HCT116 (cell line): ENCODE measurements around the gene BCL7A. TPM values are rescaled to one million over a fixed set of nuclear protein-coding genes. Genes with fewer than 3 reads are reported as not detected.

Source experiments
- ATAC-seq: fragments of 200-7000 bp; cut with Tn5 transposase; 2 replicates; pipeline ENCODE4 v1.9.1; 2020; ENCODE audit warnings: mild to moderate bottlenecking, moderate library complexity
- BruUV-seq: library from RNA; stranded (reverse); fragments of 400-500 nt; replicated peaks from 2 replicates; lab custom pipeline; 2021; lab: Mats Ljungman, UMichigan
- CTCF ChIA-PET: fragments of 300-600 bp; sonication (Branson Sonifier 250); formaldehyde crosslinking; loops from one replicate; lab custom pipeline; 2021; ENCODE audit warnings: antibody characterized with exemption; lab: Charles Lee
- POLR2A ChIA-PET: fragments of 300-600, 350-600 bp; sonication (Branson Sonifier 250); formaldehyde crosslinking; loops from one replicate; lab custom pipeline; 2021; ENCODE audit warnings: antibody characterized with exemption; lab: Charles Lee
- RAD21 ChIA-PET, 2 experiments: fragments of 300-600 bp; sonication (Branson Sonifier 250); formaldehyde crosslinking; loops; one replicate each; lab custom pipeline; 2023; ENCODE audit warnings: low total read pairs in 2 of 2; ENCODE audit not compliant: uncharacterized antibody in 2 of 2, unreplicated experiment in 2 of 2, low non-redundant PET in 1 of 2; lab: Charles Lee
- DNase-seq: peaks from one replicate; pipeline ENCODE4 v3.0.0-alpha.2; 2010; ENCODE audit warnings: low read depth, low spot score
- H2AFZ ChIP-seq: fragments of 200-600 bp; shearing (Covaris generic), sonication (generic); 2 replicates; pipeline ENCODE4 v1.6.1; 2017; ENCODE audit warnings: low read depth, mixed run types, mixed read lengths, antibody characterized with exemption, low read length; ENCODE audit not compliant: poor library complexity, severe bottlenecking
- H3K27ac ChIP-seq: 2 replicates; pipeline ENCODE4 v1.5.1; 2012; ENCODE audit warnings: low read depth, low read length
- H3K27me3 ChIP-seq: fragments of 200-600 bp; sonication (generic); 2 replicates; pipeline ENCODE4 v1.6.1; 2016; ENCODE audit warnings: mixed run types, low read length, mixed read lengths; ENCODE audit not compliant: insufficient read depth
- H3K36me3 ChIP-seq, 2 experiments: fragments of 200-500 bp in 1 of 2; fragments of 200-600 bp in 1 of 2; sonication (Bioruptor generic) in 1 of 2; sonication (generic) in 1 of 2; 2 replicates each; pipeline versions ENCODE4 v1.5.1 to v1.6.1; 2014 to 2016; ENCODE audit warnings: low read length in 2 of 2, inconsistent platforms in 1 of 2, mixed read lengths in 1 of 2, mixed run types in 1 of 2; ENCODE audit not compliant: insufficient read depth in 2 of 2, control insufficient read depth in 1 of 2
- H3K4me1 ChIP-seq, 2 experiments: fragments of 200-600 bp in 1 of 2; sonication (generic) in 1 of 2; 2 replicates each; pipeline versions ENCODE4 v1.5.1 to v1.6.1; 2012 to 2017; ENCODE audit warnings: low read length in 2 of 2, inconsistent platforms in 1 of 2, mild to moderate bottlenecking in 1 of 2, mixed read lengths in 1 of 2, mixed run types in 1 of 2, moderate library complexity in 1 of 2; ENCODE audit not compliant: insufficient read depth in 2 of 2, control insufficient read depth in 1 of 2
- H3K4me2 ChIP-seq: fragments of 200-600 bp; sonication (generic); 2 replicates; pipeline ENCODE4 v1.6.1; 2017; ENCODE audit warnings: mixed run types, low read length, mixed read lengths
- H3K4me3 ChIP-seq, 2 experiments: fragments of 200-600 bp in 1 of 2; sonication (generic) in 1 of 2; replicated peaks in 1 of 2; 2 replicates each; pipeline ENCODE4 v1.5.1; 2011 to 2016; ENCODE audit warnings: low read length in 2 of 2, control low read depth in 1 of 2, low read depth in 1 of 2, mild to moderate bottlenecking in 1 of 2, mixed read lengths in 1 of 2, mixed run types in 1 of 2
- H3K79me2 ChIP-seq: fragments of 200-600 bp; sonication (generic); 2 replicates; pipeline ENCODE4 v1.6.1; 2017; ENCODE audit warnings: mild to moderate bottlenecking, mixed run types, low read length, moderate library complexity, mixed read lengths; ENCODE audit not compliant: insufficient read depth
- H3K9ac ChIP-seq: fragments of 200-600 bp; sonication (generic); 2 replicates; pipeline ENCODE4 v1.6.1; 2016; ENCODE audit warnings: low read length, mixed read lengths
- H3K9me2 ChIP-seq: fragments of 200-600 bp; sonication (generic), shearing (Covaris generic); 2 replicates; pipeline ENCODE4 v1.6.1; 2017; ENCODE audit warnings: mixed run types, mild to moderate bottlenecking, moderate library complexity; ENCODE audit not compliant: insufficient read depth
- H3K9me3 ChIP-seq, 2 experiments: fragments of 200-500 bp in 1 of 2; fragments of 200-600 bp in 1 of 2; sonication (Bioruptor generic) in 1 of 2; sonication (generic) in 1 of 2; 2 replicates each; pipeline ENCODE4 v1.6.1; 2014 to 2017; ENCODE audit warnings: low read length in 2 of 2, mixed read lengths in 2 of 2, inconsistent platforms in 1 of 2, low read depth in 1 of 2, mild to moderate bottlenecking in 1 of 2, mixed run types in 1 of 2, moderate library complexity in 1 of 2; ENCODE audit not compliant: control insufficient read depth in 1 of 2, insufficient read depth in 1 of 2
- H4K20me1 ChIP-seq: fragments of 200-600 bp; sonication (generic), shearing (Covaris generic); 2 replicates; pipeline ENCODE4 v1.6.1; 2017; ENCODE audit warnings: mixed run types, mild to moderate bottlenecking, moderate library complexity; ENCODE audit not compliant: insufficient read depth
- CBX3 ChIP-seq: IDR thresholded peaks from 2 replicates; pipeline ENCODE4 v1.6.1; 2012; ENCODE audit warnings: low read depth
- CEBPB ChIP-seq: IDR thresholded peaks from 2 replicates; pipeline ENCODE4 v1.6.1; 2012; ENCODE audit warnings: low read depth
- EGR1 ChIP-seq: IDR thresholded peaks from 2 replicates; pipeline ENCODE4 v1.6.1; 2012; ENCODE audit warnings: low read depth
- ELF1 ChIP-seq: IDR thresholded peaks from 2 replicates; pipeline ENCODE4 v1.6.1; 2012; ENCODE audit warnings: low read depth, borderline replicate concordance
- EZH2phosphoT487 ChIP-seq: fragments of 200-600 bp; IDR thresholded peaks from 2 replicates; pipeline ENCODE4 v1.6.1; 2018; ENCODE audit warnings: antibody characterized with exemption, borderline replicate concordance
- JUND ChIP-seq: IDR thresholded peaks from 2 replicates; pipeline ENCODE4 v1.6.1; 2012
- POLR2A ChIP-seq: IDR thresholded peaks from 2 replicates; pipeline ENCODE4 v1.7.0; 2011; ENCODE audit warnings: borderline replicate concordance; ENCODE audit not compliant: insufficient read depth, insufficient read length; ENCODE audit errors: extremely low read depth
- POLR2AphosphoS5 ChIP-seq: IDR thresholded peaks from 2 replicates; pipeline ENCODE4 v1.6.1; 2011; ENCODE audit warnings: mild to moderate bottlenecking, low read depth, low read length, moderate library complexity
- RAD21 ChIP-seq: IDR thresholded peaks from 2 replicates; pipeline ENCODE4 v1.6.1; 2012; ENCODE audit warnings: low read depth, mild to moderate bottlenecking
- REST ChIP-seq: IDR thresholded peaks from 2 replicates; pipeline ENCODE4 v1.6.1; 2012; ENCODE audit warnings: low read depth
- SIN3A ChIP-seq: IDR thresholded peaks from 2 replicates; pipeline ENCODE4 v1.6.1; 2012; ENCODE audit warnings: low read depth
- SP1 ChIP-seq: IDR thresholded peaks from 2 replicates; pipeline ENCODE4 v1.6.1; 2012; ENCODE audit warnings: low read depth
- SRF ChIP-seq: IDR thresholded peaks from 2 replicates; pipeline ENCODE4 v1.6.1; 2012; ENCODE audit warnings: low read depth
- TCF7L2 ChIP-seq: IDR thresholded peaks from 2 replicates; pipeline ENCODE4 v1.7.0; 2011; ENCODE audit warnings: borderline replicate concordance, inconsistent platforms; ENCODE audit not compliant: insufficient read depth, insufficient read length; ENCODE audit errors: extremely low read depth
- YY1 ChIP-seq: IDR thresholded peaks from 2 replicates; pipeline ENCODE4 v1.6.1; 2011; ENCODE audit warnings: low read length, low read depth, moderate library complexity, mild to moderate bottlenecking; ENCODE audit not compliant: insufficient replicate concordance; ENCODE audit errors: extremely low read depth
- ZBTB33 ChIP-seq: IDR thresholded peaks from 2 replicates; pipeline ENCODE4 v1.6.1; 2011; ENCODE audit warnings: mild to moderate bottlenecking, low read length, moderate library complexity; ENCODE audit not compliant: insufficient replicate concordance; ENCODE audit errors: extremely low read depth
- ZNF274 ChIP-seq: fragments of 200-500 bp; sonication (Bioruptor generic); IDR thresholded peaks from 2 replicates; pipeline ENCODE4 v1.6.1; 2014; ENCODE audit warnings: mild to moderate bottlenecking, low read depth, low read length, inconsistent platforms
- intact Hi-C: fragments of 100-400 bp; cut with micrococcal nuclease; formaldehyde crosslinking; loops from 2 replicates; pipeline ENCODE4 v1.10.0; 2022
- total RNA-seq: library from RNA; stranded (reverse); gene quantifications from one replicate; pipeline ENCODE4 v1.2.1, GENCODE V29; 2021; ENCODE audit not compliant: unreplicated experiment

The BCL7A gene
- total RNA-seq, 1 experiment from 2014 or later: 14.2 TPM

- Histone ChIP-seq H3K36me3 (peaks cover 12 to 17% of the 10 kb centered on the region in 2 experiments; a peak in 3 of 4 replicates), H3K9ac (no peak overlapping the region), H3K9me3 (no peaks in the 10 kb centered on the region), H4K20me1 (no peaks in the 10 kb centered on the region), H3K27me3 (no peaks in the 10 kb centered on the region), H3K79me2 (peaks cover 73% of the 10 kb centered on the region), H3K4me1 (peaks cover 17 to 30% of the 10 kb centered on the region in 2 experiments), H3K4me3 (no peak overlapping the region), H3K27ac (no peak overlapping the region), H2AFZ (no peak overlapping the region), H3K4me2 (peak overlapping the region; percentile 89), H3K9me2 (no peaks in the 10 kb centered on the region)
- ChIA-PET POLR2A (interaction anchor here (1.1 to 1.3 kb wide), 2 partner anchors 31 to 42 kb away, joined by 3 read pairs; no protein-coding TSS in a partner anchor), RAD21 (no interaction called here), CTCF (no interaction called here)
- no peak for TF ChIP-seq SIN3A
- TF ChIP-seq EZH2phosphoT487: no peak
- TF ChIP-seq POLR2A: no peak
- TF ChIP-seq REST: no peak
- no peak for TF ChIP-seq JUND
- TF ChIP-seq SRF: no peak
- TF ChIP-seq SP1: no peak
- no peak for TF ChIP-seq CEBPB
- no peak for TF ChIP-seq EGR1
- no peak for TF ChIP-seq ZBTB33
- no peak for TF ChIP-seq CBX3
- TF ChIP-seq TCF7L2: no peak
- TF ChIP-seq ELF1: no peak
- TF ChIP-seq ZNF274: no peak
- TF ChIP-seq POLR2AphosphoS5: no peak
- TF ChIP-seq YY1: no peak
- no peak for TF ChIP-seq RAD21
- DNase-seq (no peak), ATAC-seq (no peak)
- BruUV-seq: no TSS peak
- intact Hi-C loops: no loop called here
Observed at GRCh38 chr12:122081083-122081696, 59.5 kb downstream of the BCL7A start.
